Breast epithelium (tissue), 4 donors: ENCODE measurements around the gene HUS1. TPM values are rescaled to one million over a fixed set of nuclear protein-coding genes. Genes with fewer than 3 reads are reported as not detected.

Source experiments
- DNase-seq, 2 donors: peaks; one replicate each; pipeline ENCODE4 v3.0.0-alpha.2; 2019; ENCODE audit warnings: low spot score in 2 of 2
- H3K27ac ChIP-seq, 2 donors: fragments of 200-600 bp; sonication (generic) in 1 of 2; one replicate each; pipeline ENCODE4 v1.5.1; 2016 to 2019; ENCODE audit warnings: mild to moderate bottlenecking in 1 of 2
- H3K27me3 ChIP-seq, 2 donors: fragments of 200-600 bp; sonication (generic) in 1 of 2; one replicate each; pipeline versions ENCODE4 v1.5.1 to v1.6.0; 2017 to 2019; ENCODE audit warnings: control low read depth in 1 of 2, mild to moderate bottlenecking in 1 of 2
- H3K36me3 ChIP-seq: fragments of 200-600 bp; one replicate; pipeline ENCODE4 v1.5.1; 2019
- H3K4me1 ChIP-seq, 2 donors: fragments of 200-600 bp; sonication (generic); one replicate each; pipeline ENCODE4 v1.5.1; 2016 to 2019; ENCODE audit warnings: control low read depth in 1 of 2
- H3K4me3 ChIP-seq, 3 donors: fragments of 200-600 bp; sonication (generic); 1 replicate in 2 of 3; 2 replicates in 1 of 3; pipeline ENCODE4 v1.5.1; 2016 to 2019; ENCODE audit warnings: mild to moderate bottlenecking in 3 of 3, moderate library complexity in 2 of 3
- H3K9me3 ChIP-seq, 2 donors: fragments of 200-600 bp; sonication (generic) in 1 of 2; one replicate each; pipeline ENCODE4 v1.5.1; 2016 to 2019; ENCODE audit warnings: control low read depth in 1 of 2
- POLR2A ChIP-seq: fragments of 450-650 bp; IDR thresholded peaks from one replicate; pipeline ENCODE4 v1.6.1; 2016; ENCODE audit warnings: antibody characterized with exemption, mild to moderate bottlenecking, moderate library complexity
- POLR2AphosphoS5 ChIP-seq, 3 donors: sonication (generic); formaldehyde crosslinking; IDR thresholded peaks; one replicate each; pipeline ENCODE4 v1.6.1; 2017; ENCODE audit warnings: antibody characterized with exemption in 3 of 3
- intact Hi-C: fragments of 100-400 bp; cut with DNase I; formaldehyde crosslinking; loops from one replicate; pipeline ENCODE4 v1.15.1; 2023; ENCODE audit warnings: low total_unique reads
- total RNA-seq, 3 donors: library from RNA; depleted of rRNA; stranded (reverse); fragments of >200 nt; gene quantifications; one replicate each; pipeline ENCODE4 v1.1.0, GENCODE V29; 2016
- TF ChIP-seq, protein P1 (sequence below), 3 donors: fragments of 450-650 bp; IDR thresholded peaks; one replicate each; pipeline ENCODE4 v1.5.1; 2016 to 2017; ENCODE audit warnings: antibody characterized with exemption in 3 of 3, mild to moderate bottlenecking in 3 of 3, moderate library complexity in 3 of 3

Gene HUS1
- total RNA-seq, 3 donors from 2014 or later: 26.5 to 46.2 (median 31.5) TPM

DNA sequence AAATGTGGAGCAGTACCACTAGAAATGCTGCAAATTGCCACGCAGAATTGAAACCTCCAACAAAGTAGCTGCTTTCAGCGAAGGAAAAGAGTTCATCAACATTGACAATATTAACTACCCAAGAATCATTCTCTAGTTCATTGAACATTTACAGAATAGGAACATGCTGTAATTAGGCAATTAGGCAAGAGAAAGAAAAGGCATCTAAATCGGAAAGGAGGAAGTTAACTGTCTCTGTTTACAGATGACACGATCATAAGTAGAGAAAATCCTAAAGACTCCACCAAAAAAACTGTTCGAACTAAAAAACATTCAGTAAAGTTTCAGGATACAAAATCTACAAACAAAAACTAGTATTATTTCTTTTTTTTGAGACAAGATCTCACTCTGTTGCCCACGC lies 22.3 kb downstream of the HUS1 start:
- intact Hi-C loops: no loop called here
- DNase-seq: no peak
- Histone ChIP-seq H3K36me3 (no peaks in the 10 kb centered on the region), H3K4me1 (no peaks in the 10 kb centered on the region), H3K27ac (no peak overlapping the region), H3K27me3 (no peaks in the 10 kb centered on the region), H3K9me3 (no peaks in the 10 kb centered on the region), H3K4me3 (no peak overlapping the region)
- TF ChIP-seq POLR2AphosphoS5 (IDR thresholded peaks at IDR 0.05) (no peak), POLR2A (no peak)
- TF ChIP-seq, protein P1, sequence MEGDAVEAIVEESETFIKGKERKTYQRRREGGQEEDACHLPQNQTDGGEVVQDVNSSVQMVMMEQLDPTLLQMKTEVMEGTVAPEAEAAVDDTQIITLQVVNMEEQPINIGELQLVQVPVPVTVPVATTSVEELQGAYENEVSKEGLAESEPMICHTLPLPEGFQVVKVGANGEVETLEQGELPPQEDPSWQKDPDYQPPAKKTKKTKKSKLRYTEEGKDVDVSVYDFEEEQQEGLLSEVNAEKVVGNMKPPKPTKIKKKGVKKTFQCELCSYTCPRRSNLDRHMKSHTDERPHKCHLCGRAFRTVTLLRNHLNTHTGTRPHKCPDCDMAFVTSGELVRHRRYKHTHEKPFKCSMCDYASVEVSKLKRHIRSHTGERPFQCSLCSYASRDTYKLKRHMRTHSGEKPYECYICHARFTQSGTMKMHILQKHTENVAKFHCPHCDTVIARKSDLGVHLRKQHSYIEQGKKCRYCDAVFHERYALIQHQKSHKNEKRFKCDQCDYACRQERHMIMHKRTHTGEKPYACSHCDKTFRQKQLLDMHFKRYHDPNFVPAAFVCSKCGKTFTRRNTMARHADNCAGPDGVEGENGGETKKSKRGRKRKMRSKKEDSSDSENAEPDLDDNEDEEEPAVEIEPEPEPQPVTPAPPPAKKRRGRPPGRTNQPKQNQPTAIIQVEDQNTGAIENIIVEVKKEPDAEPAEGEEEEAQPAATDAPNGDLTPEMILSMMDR (IDR thresholded peaks at IDR 0.05): no peak

DNA sequence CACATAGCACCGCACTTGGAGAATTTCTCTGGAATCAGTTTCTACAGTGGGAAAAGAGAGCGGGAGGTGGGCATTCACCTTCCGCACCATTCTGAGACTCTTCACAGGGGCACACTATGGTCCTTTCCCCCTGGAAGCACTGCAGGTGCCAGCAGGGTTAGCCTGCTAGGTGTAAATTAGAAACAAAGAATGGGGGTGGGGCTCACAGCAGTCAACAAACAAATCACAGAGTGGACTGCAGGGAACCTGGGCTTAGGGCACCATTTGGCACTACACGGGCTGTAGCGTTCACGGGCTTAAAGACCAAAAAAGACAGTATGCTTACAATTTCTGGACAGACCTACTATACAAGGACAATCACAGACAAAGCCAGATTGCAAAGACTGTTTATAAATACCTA lies 23.2 kb downstream of the HUS1 start:
- Histone ChIP-seq H3K27ac (no peak overlapping the region), H3K27me3 (no peaks in the 10 kb centered on the region), H3K4me1 (no peaks in the 10 kb centered on the region), H3K36me3 (no peaks in the 10 kb centered on the region), H3K9me3 (no peaks in the 10 kb centered on the region), H3K4me3 (no peak overlapping the region)
- intact Hi-C loops: no loop called here
- no peak for DNase-seq
- TF ChIP-seq POLR2AphosphoS5 (IDR thresholded peaks at IDR 0.05) (no peak), POLR2A (no peak)
- TF ChIP-seq, protein P1 (IDR thresholded peaks at IDR 0.05): no peak

DNA sequence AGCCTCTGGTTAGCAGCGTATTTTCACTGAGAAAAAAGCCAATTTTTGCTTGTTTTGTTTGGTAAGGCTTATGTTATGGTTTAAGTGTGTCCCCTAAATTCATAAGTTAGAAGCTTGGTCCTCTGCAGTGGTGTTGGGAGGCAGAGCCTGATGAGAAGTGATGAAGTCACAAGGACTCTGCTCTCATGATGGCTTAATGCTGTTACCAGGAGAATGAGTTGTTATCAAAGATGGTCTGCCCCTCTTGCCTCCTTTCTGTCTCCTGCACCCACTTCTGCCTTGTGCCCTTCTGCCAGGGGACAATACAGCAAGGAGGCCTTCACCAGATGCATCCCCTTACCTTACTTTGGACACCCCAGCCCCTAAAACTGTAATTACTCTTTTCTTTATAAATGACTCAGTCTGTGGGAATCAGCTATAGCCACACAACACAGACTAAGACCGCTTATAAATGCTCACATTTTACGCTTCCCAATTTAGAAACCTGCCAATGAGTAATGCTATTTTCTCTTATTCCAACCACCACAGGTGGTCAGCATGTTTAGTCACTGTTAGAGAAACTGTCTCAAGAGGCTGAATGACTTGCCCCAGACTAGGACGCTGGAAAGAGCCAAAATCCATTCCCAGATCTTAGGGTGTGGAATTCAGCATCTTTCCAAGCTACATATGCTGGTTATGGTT lies 25.0 kb downstream of the HUS1 start:
- no peaks in the 10 kb centered on the region for H3K9me3 ChIP-seq
- TF ChIP-seq POLR2A (no peak), POLR2AphosphoS5 (IDR thresholded peaks at IDR 0.05) (no peak)
- TF ChIP-seq, protein P1 (IDR thresholded peaks at IDR 0.05): no peak
- intact Hi-C loops: loop anchor here (1.0 kb wide), 1 partner anchor 160 kb away; no protein-coding TSS in a partner anchor

DNA sequence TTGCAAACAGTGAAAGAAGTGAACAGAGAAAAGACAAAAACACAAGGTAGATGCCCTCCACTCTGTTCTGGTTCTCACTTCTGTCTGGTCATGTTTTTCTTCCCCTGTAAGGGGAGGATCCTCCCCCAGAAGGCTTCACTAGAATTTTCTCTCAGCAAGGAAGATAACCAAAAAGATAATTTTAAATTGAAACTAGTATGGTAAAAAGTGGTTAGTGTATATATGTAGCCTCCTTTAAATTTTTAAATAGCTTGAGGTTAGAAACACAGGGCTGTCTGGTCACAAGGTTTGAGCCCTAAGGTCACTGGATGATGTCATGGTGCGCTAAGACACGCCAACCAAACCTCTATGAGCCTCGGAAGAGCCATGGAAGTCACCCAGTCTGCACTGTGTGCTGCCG lies 25.6 kb downstream of the HUS1 start:
- intact Hi-C loops: loop anchor here (1.0 kb wide), 1 partner anchor 160 kb away; no protein-coding TSS in a partner anchor
- TF ChIP-seq POLR2AphosphoS5 (IDR thresholded peaks at IDR 0.05) (no peak), POLR2A (no peak)
- TF ChIP-seq, protein P1 (IDR thresholded peaks at IDR 0.05): no peak
- Histone ChIP-seq H3K27me3 (no peaks in the 10 kb centered on the region), H3K36me3 (no peaks in the 10 kb centered on the region), H3K4me3 (no peak overlapping the region), H3K27ac (no peak overlapping the region), H3K9me3 (no peaks in the 10 kb centered on the region), H3K4me1 (no peaks in the 10 kb centered on the region)
- DNase-seq: no peak

More for the DNA sequence above, 25.0 kb downstream of the HUS1 start:
- no peak overlapping the region for H3K4me3 ChIP-seq
- no peaks in the 10 kb centered on the region for H3K36me3 ChIP-seq
- H3K27me3 ChIP-seq: no peaks in the 10 kb centered on the region
- no peaks in the 10 kb centered on the region for H3K4me1 ChIP-seq
- no peak for DNase-seq
- no peak overlapping the region for H3K27ac ChIP-seq

DNA sequence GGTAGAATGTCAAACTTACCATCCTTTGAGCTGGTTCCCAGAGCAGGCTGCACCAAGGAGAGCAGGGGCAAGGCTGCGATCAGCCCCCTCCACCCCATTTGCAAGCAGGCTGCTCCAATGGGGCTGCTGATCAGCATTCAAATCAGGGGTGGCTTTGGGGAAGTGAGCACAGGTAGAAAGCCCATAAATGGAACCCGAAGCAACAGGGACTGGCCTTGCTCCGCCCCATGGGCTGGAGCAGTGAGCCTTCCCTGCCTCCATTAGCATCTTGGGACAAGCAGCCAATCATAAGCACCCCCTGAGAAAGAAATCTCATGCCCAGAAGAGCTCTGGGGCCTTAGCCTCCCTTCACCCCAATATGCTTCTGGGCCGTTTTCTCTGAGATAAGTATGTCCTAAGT lies 27.2 kb downstream of the HUS1 start:
- intact Hi-C loops: no loop called here
- Histone ChIP-seq H3K27ac (no peak overlapping the region), H3K9me3 (no peaks in the 10 kb centered on the region), H3K4me3 (no peak overlapping the region), H3K4me1 (no peaks in the 10 kb centered on the region), H3K36me3 (no peaks in the 10 kb centered on the region), H3K27me3 (no peaks in the 10 kb centered on the region)
- no peak for TF ChIP-seq POLR2A
- TF ChIP-seq POLR2AphosphoS5 (IDR thresholded peaks at IDR 0.05): no peak
- TF ChIP-seq, protein P1 (IDR thresholded peaks at IDR 0.05): no peak
- no peak for DNase-seq
